ENCODE results near the gene ELK1.
"Not testable (repeated sequence)": the region's sequence is repeated elsewhere in the genome, so short reads cannot be mapped to it uniquely, and the experiment has no call there.

The ELK1 gene

GRCh38 chrX:47674776-47675175 lies 24.4 kb upstream of the ELK1 start:
- TF ChIP-seq, protein P1, sequence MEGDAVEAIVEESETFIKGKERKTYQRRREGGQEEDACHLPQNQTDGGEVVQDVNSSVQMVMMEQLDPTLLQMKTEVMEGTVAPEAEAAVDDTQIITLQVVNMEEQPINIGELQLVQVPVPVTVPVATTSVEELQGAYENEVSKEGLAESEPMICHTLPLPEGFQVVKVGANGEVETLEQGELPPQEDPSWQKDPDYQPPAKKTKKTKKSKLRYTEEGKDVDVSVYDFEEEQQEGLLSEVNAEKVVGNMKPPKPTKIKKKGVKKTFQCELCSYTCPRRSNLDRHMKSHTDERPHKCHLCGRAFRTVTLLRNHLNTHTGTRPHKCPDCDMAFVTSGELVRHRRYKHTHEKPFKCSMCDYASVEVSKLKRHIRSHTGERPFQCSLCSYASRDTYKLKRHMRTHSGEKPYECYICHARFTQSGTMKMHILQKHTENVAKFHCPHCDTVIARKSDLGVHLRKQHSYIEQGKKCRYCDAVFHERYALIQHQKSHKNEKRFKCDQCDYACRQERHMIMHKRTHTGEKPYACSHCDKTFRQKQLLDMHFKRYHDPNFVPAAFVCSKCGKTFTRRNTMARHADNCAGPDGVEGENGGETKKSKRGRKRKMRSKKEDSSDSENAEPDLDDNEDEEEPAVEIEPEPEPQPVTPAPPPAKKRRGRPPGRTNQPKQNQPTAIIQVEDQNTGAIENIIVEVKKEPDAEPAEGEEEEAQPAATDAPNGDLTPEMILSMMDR (IDR thresholded peaks at IDR 0.05; ENCODE audit: control extremely low read depth, extremely low read depth, low read depth, missing control alignments): no peak
- ChIA-PET CTCF (no interaction called here), POLR2A (no interaction called here)
- DNase-seq (ENCODE audit: extremely low spot score): no peak

- POLR2A ChIA-PET; CTCF ChIA-PET; DNase-seq (ENCODE audit: extremely low spot score): not testable (repeated sequence)
These were observed 15.4 kb upstream of the ELK1 start for GRCh38 chrX:47665797-47666196.

DNA sequence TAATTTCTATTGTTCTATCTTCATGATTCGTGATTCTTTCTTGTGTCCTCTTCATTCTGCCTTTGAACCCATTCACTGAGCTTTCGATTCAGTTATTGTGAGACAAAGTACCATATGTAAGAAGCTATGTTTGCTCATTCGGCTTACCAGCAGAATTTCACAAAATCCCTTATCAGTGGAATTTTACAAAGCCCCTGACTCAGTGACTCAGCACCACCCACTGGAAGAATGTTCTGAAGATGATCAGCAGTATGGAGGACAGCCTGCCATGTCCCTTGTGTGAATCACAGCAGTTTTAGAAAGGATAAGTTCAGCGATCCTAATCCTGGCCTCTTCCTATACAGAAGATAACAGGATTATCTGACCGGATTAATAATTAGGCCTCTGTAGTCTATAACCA lies 14.4 kb upstream of the ELK1 start:
- ChIA-PET CTCF (no interaction called here), POLR2A (no interaction called here)
- no peak for DNase-seq (ENCODE audit: extremely low spot score)
- TF ChIP-seq, protein P1 (IDR thresholded peaks at IDR 0.05; ENCODE audit: control extremely low read depth, extremely low read depth, low read depth, missing control alignments): no peak

DNA sequence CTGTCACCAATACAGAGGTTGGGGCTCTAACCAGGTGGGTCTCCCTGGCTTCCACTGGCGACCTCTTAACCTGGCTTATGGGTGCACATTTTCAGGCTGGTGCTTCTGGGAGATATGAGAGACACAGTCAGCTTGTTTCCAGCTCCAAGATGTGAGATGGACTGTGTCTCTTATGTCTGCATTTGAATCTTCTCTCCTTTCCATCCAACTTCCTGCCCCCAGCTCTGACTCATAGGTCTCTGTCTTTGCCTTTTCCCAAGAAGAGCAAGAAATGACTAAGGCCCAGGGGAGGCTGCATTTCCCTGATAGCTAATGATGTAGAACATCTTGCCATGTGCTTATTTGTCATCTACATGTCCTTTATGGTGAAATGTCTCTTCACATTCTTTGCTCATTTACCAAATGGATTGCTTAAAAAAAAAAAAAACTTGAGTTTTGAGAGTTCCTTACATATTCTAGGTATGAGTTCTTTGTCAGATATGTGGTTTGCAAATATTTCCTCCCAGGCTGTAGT lies 11.8 kb upstream of the ELK1 start:
- CTCF ChIA-PET: no interaction called here
- DNase-seq (ENCODE audit: extremely low spot score): no peak
- TF ChIP-seq, protein P1 (IDR thresholded peaks at IDR 0.05; ENCODE audit: control extremely low read depth, extremely low read depth, low read depth, missing control alignments): no peak
- POLR2A ChIA-PET: interaction anchor here (0.7 kb wide), 1 partner anchor 59 kb away, joined by 3 read pairs; no protein-coding TSS in a partner anchor

GRCh38 chrX:47661539-47661938 lies 11.2 kb upstream of the ELK1 start:
- ChIA-PET CTCF (no interaction called here), POLR2A (no interaction called here)
- no peak for DNase-seq (ENCODE audit: extremely low spot score)
- TF ChIP-seq, protein P1 (IDR thresholded peaks at IDR 0.05; ENCODE audit: control extremely low read depth, extremely low read depth, low read depth, missing control alignments): no peak

DNA sequence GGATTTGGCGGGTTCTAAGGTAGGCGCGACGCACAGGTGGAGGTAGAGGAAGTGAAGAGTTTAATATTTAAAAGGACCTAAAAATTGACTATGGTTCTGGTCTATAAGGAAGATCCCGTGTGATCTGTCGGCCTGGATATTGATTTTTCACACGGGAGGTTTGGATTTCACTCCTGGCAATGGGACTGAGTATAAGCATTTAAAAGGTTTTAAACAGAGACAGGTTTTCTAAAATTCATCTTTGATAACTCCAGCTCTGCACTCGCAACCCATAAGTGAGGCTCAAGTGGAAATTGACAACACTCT lies 9.0 kb upstream of the ELK1 start:
- TF ChIP-seq, protein P1 (IDR thresholded peaks at IDR 0.05; ENCODE audit: control extremely low read depth, extremely low read depth, low read depth, missing control alignments): no peak
- POLR2A ChIA-PET: no interaction called here

GRCh38 chrX:47658684-47659420 lies 8.5 kb upstream of the ELK1 start, which contains the start of gene UXT:
UXT (minus strand) TSS chrX:47659180; CDS start chrX:47658927, 253 bp downstream.
- ChIA-PET CTCF (no interaction called here), POLR2A (no interaction called here)
- peak; percentile 85 for DNase-seq (ENCODE audit: extremely low spot score)
- TF ChIP-seq, protein P1 (IDR thresholded peaks at IDR 0.05; ENCODE audit: control extremely low read depth, extremely low read depth, low read depth, missing control alignments): no peak

More for the DNA sequence above, 9.0 kb upstream of the ELK1 start:
- CTCF ChIA-PET: no interaction called here
- no peak for DNase-seq (ENCODE audit: extremely low spot score)
